ENCODE measurements around the gene TMEM106B.

- TF ChIP-seq CTCF (IDR thresholded peaks at IDR 0.05) (peak; percentile 38; the same call in 1 of the 2 replicates), POLR2AphosphoS5 (IDR thresholded peaks at IDR 0.05; ENCODE audit: low read depth, low read length) (no peak)
These were observed 804 bp downstream of the TMEM106B start for GRCh38 chr7:12211711-12212485.
